Measurements from ENCODE around the gene ZRANB3.
"Not testable (repeated sequence)": the region's sequence is repeated elsewhere in the genome, so short reads cannot be mapped to it uniquely, and the experiment has no call there.

ZRANB3 gene

GRCh38 chr2:135348096-135348704 lies 182.8 kb downstream of the ZRANB3 start:
- not testable (repeated sequence) for FAIRE-seq

GRCh38 chr2:135337071-135337470 lies 193.9 kb downstream of the ZRANB3 start:
- no peak for DNase-seq (ENCODE audit: insufficient read length, low spot score)
- no peak for FAIRE-seq

More at GRCh38 chr2:135348096-135348704, 182.8 kb downstream of the ZRANB3 start:
- not testable (repeated sequence) for DNase-seq (ENCODE audit: insufficient read length, low spot score)

GRCh38 chr2:135335256-135335655 lies 195.8 kb downstream of the ZRANB3 start:
- no peak for FAIRE-seq
- no peak for DNase-seq (ENCODE audit: insufficient read length, low spot score)

- DNase-seq (ENCODE audit: insufficient read length, low spot score) (no peak), FAIRE-seq (no peak)
Measured at GRCh38 chr2:135327146-135327545, 203.9 kb downstream of the ZRANB3 start.

- FAIRE-seq: no peak
Measured at GRCh38 chr2:135320465-135321355, 210.3 kb downstream of the ZRANB3 start.

GRCh38 chr2:135318808-135319207 lies 212.2 kb downstream of the ZRANB3 start:
- no peak for FAIRE-seq

More at GRCh38 chr2:135320465-135321355, 210.3 kb downstream of the ZRANB3 start:
- no peak for DNase-seq (ENCODE audit: insufficient read length, low spot score)

GRCh38 chr2:135317375-135317774 lies 213.6 kb downstream of the ZRANB3 start:
- FAIRE-seq: no peak
- no peak for DNase-seq (ENCODE audit: insufficient read length, low spot score)

More at GRCh38 chr2:135318808-135319207, 212.2 kb downstream of the ZRANB3 start:
- DNase-seq (ENCODE audit: insufficient read length, low spot score): no peak

GRCh38 chr2:135311962-135312361 lies 219.1 kb downstream of the ZRANB3 start:
- DNase-seq (ENCODE audit: insufficient read length, low spot score) (no peak), FAIRE-seq (no peak)

GRCh38 chr2:135311268-135311667 lies 219.8 kb downstream of the ZRANB3 start:
- DNase-seq (ENCODE audit: insufficient read length, low spot score): no peak
- no peak for FAIRE-seq

GRCh38 chr2:135304694-135305093 lies 226.3 kb downstream of the ZRANB3 start:
- DNase-seq (ENCODE audit: insufficient read length, low spot score) (no peak), FAIRE-seq (no peak)

- FAIRE-seq: no peak
- DNase-seq (ENCODE audit: insufficient read length, low spot score): no peak
Measured at GRCh38 chr2:135299658-135300244, 231.3 kb downstream of the ZRANB3 start.

GRCh38 chr2:135299165-135299564 lies 231.9 kb downstream of the ZRANB3 start:
- DNase-seq (ENCODE audit: insufficient read length, low spot score) (no peak), FAIRE-seq (no peak)

GRCh38 chr2:135287121-135287520 lies 243.9 kb downstream of the ZRANB3 start:
- FAIRE-seq: not testable (repeated sequence)

GRCh38 chr2:135285391-135285790 lies 245.6 kb downstream of the ZRANB3 start:
- no peak for FAIRE-seq
- no peak for DNase-seq (ENCODE audit: insufficient read length, low spot score)

More at GRCh38 chr2:135287121-135287520, 243.9 kb downstream of the ZRANB3 start:
- not testable (repeated sequence) for DNase-seq (ENCODE audit: insufficient read length, low spot score)

GRCh38 chr2:135281379-135281778 lies 249.6 kb downstream of the ZRANB3 start:
- no peak for FAIRE-seq
- no peak for DNase-seq (ENCODE audit: insufficient read length, low spot score)

- no peak for DNase-seq (ENCODE audit: insufficient read length, low spot score)
- FAIRE-seq: no peak
Measured at GRCh38 chr2:135279209-135279608, 251.8 kb downstream of the ZRANB3 start.

GRCh38 chr2:135276525-135276924 lies 254.5 kb downstream of the ZRANB3 start:
- FAIRE-seq: no peak
- no peak for DNase-seq (ENCODE audit: insufficient read length, low spot score)

- DNase-seq (ENCODE audit: insufficient read length, low spot score): no peak
- FAIRE-seq: no peak
Measured at GRCh38 chr2:135271006-135271405, 260.0 kb downstream of the ZRANB3 start.

GRCh38 chr2:135265960-135266490 lies 265.0 kb downstream of the ZRANB3 start:
- FAIRE-seq: no peak

GRCh38 chr2:135259123-135259522 lies 271.9 kb downstream of the ZRANB3 start:
- DNase-seq (ENCODE audit: insufficient read length, low spot score) (no peak), FAIRE-seq (no peak)

More at GRCh38 chr2:135265960-135266490, 265.0 kb downstream of the ZRANB3 start:
- DNase-seq (ENCODE audit: insufficient read length, low spot score): no peak

- FAIRE-seq: no peak
Measured at GRCh38 chr2:135258193-135258592, 272.8 kb downstream of the ZRANB3 start.

More at GRCh38 chr2:135258193-135258592, 272.8 kb downstream of the ZRANB3 start:
- DNase-seq (ENCODE audit: insufficient read length, low spot score): no peak
